Germinal center (tissue), 1 donor: ENCODE data around the gene NR1D2.
A peak's percentile ranks its signal among the peaks of the same experiment; 100 is the strongest.

Experiments
- DNase-seq: peaks from one replicate; pipeline ENCODE4 v3.0.0; 2012; ENCODE audit warnings: mixed read lengths, low spot score

Gene NR1D2

GRCh38 chr3:23931597-23931996 is 13.5 kb upstream of the NR1D2 start:
- no peak for DNase-seq

- no peak for DNase-seq
These were observed 12.5 kb upstream of the NR1D2 start for GRCh38 chr3:23932571-23932970.

GRCh38 chr3:23934253-23934652 is 10.8 kb upstream of the NR1D2 start:
- DNase-seq = no peak

GRCh38 chr3:23937296-23937695 is 7.8 kb upstream of the NR1D2 start:
- DNase-seq = no peak

GRCh38 chr3:23938688-23939087 is 6.4 kb upstream of the NR1D2 start:
- no peak for DNase-seq

GRCh38 chr3:23940775-23941174 is 4.3 kb upstream of the NR1D2 start:
- no peak for DNase-seq

GRCh38 chr3:23941440-23941839 is 3.6 kb upstream of the NR1D2 start:
- no peak for DNase-seq

GRCh38 chr3:23942546-23942945 is 2.5 kb upstream of the NR1D2 start:
- DNase-seq = no peak

- no peak for DNase-seq
These were observed 891 bp upstream of the NR1D2 start for GRCh38 chr3:23944007-23944783.

GRCh38 chr3:23945663-23945912 is 502 bp downstream of the NR1D2 start:
- DNase-seq = no peak

- peak; percentile 94 for DNase-seq
These were observed 1.0 kb downstream of the NR1D2 start for GRCh38 chr3:23945913-23946687.

- DNase-seq = no peak
These were observed 3.7 kb downstream of the NR1D2 start for GRCh38 chr3:23948761-23949160.

GRCh38 chr3:23949784-23950183 is 4.7 kb downstream of the NR1D2 start:
- no peak for DNase-seq

- DNase-seq = no peak
These were observed 5.2 kb downstream of the NR1D2 start for GRCh38 chr3:23950293-23950692.

- peak; percentile 77 for DNase-seq
These were observed 7.6 kb downstream of the NR1D2 start for GRCh38 chr3:23952646-23953045.

GRCh38 chr3:23953523-23953922 is 8.4 kb downstream of the NR1D2 start:
- no peak for DNase-seq

GRCh38 chr3:23954144-23954543 is 9.1 kb downstream of the NR1D2 start:
- no peak for DNase-seq

GRCh38 chr3:23956701-23957100 is 11.6 kb downstream of the NR1D2 start:
- DNase-seq = no peak

GRCh38 chr3:23959135-23959900 is 14.2 kb downstream of the NR1D2 start:
- no peak for DNase-seq

- no peak for DNase-seq
These were observed 15.6 kb downstream of the NR1D2 start for GRCh38 chr3:23960649-23961048.

- no peak for DNase-seq
These were observed 16.0 kb downstream of the NR1D2 start for GRCh38 chr3:23961066-23961465.

GRCh38 chr3:23961913-23962312 is 16.8 kb downstream of the NR1D2 start:
- DNase-seq = no peak
